HCT116 (cell line): Measurements from ENCODE around the gene CETP. TPM values are rescaled to one million over a fixed set of nuclear protein-coding genes. Genes with fewer than 3 reads are reported as not detected.

Experiments used
- ATAC-seq: fragments of 200-7000 bp; cut with Tn5 transposase; 2 replicates; pipeline ENCODE4 v1.9.1; 2020; ENCODE audit warnings: mild to moderate bottlenecking, moderate library complexity
- BruUV-seq: library from RNA; stranded (reverse); fragments of 400-500 nt; replicated peaks from 2 replicates; lab custom pipeline; 2021; lab: Mats Ljungman, UMichigan
- CTCF ChIA-PET: fragments of 300-600 bp; sonication (Branson Sonifier 250); formaldehyde crosslinking; loops from one replicate; lab custom pipeline; 2021; ENCODE audit warnings: antibody characterized with exemption; lab: Charles Lee
- POLR2A ChIA-PET: fragments of 300-600, 350-600 bp; sonication (Branson Sonifier 250); formaldehyde crosslinking; loops from one replicate; lab custom pipeline; 2021; ENCODE audit warnings: antibody characterized with exemption; lab: Charles Lee
- RAD21 ChIA-PET, 2 experiments: fragments of 300-600 bp; sonication (Branson Sonifier 250); formaldehyde crosslinking; loops; one replicate each; lab custom pipeline; 2023; ENCODE audit warnings: low total read pairs in 2 of 2; ENCODE audit not compliant: uncharacterized antibody in 2 of 2, unreplicated experiment in 2 of 2, low non-redundant PET in 1 of 2; lab: Charles Lee
- DNase-seq: peaks from one replicate; pipeline ENCODE4 v3.0.0-alpha.2; 2010; ENCODE audit warnings: low read depth, low spot score
- H2AFZ ChIP-seq: fragments of 200-600 bp; shearing (Covaris generic), sonication (generic); 2 replicates; pipeline ENCODE4 v1.6.1; 2017; ENCODE audit warnings: low read depth, mixed run types, mixed read lengths, antibody characterized with exemption, low read length; ENCODE audit not compliant: poor library complexity, severe bottlenecking
- H3K27ac ChIP-seq: 2 replicates; pipeline ENCODE4 v1.5.1; 2012; ENCODE audit warnings: low read depth, low read length
- H3K27me3 ChIP-seq: fragments of 200-600 bp; sonication (generic); 2 replicates; pipeline ENCODE4 v1.6.1; 2016; ENCODE audit warnings: mixed run types, low read length, mixed read lengths; ENCODE audit not compliant: insufficient read depth
- H3K36me3 ChIP-seq, 2 experiments: fragments of 200-500 bp in 1 of 2; fragments of 200-600 bp in 1 of 2; sonication (Bioruptor generic) in 1 of 2; sonication (generic) in 1 of 2; 2 replicates each; pipeline versions ENCODE4 v1.5.1 to v1.6.1; 2014 to 2016; ENCODE audit warnings: low read length in 2 of 2, inconsistent platforms in 1 of 2, mixed read lengths in 1 of 2, mixed run types in 1 of 2; ENCODE audit not compliant: insufficient read depth in 2 of 2, control insufficient read depth in 1 of 2
- H3K4me1 ChIP-seq, 2 experiments: fragments of 200-600 bp in 1 of 2; sonication (generic) in 1 of 2; 2 replicates each; pipeline versions ENCODE4 v1.5.1 to v1.6.1; 2012 to 2017; ENCODE audit warnings: low read length in 2 of 2, inconsistent platforms in 1 of 2, mild to moderate bottlenecking in 1 of 2, mixed read lengths in 1 of 2, mixed run types in 1 of 2, moderate library complexity in 1 of 2; ENCODE audit not compliant: insufficient read depth in 2 of 2, control insufficient read depth in 1 of 2
- H3K4me2 ChIP-seq: fragments of 200-600 bp; sonication (generic); 2 replicates; pipeline ENCODE4 v1.6.1; 2017; ENCODE audit warnings: mixed run types, low read length, mixed read lengths
- H3K4me3 ChIP-seq, 2 experiments: fragments of 200-600 bp in 1 of 2; sonication (generic) in 1 of 2; replicated peaks in 1 of 2; 2 replicates each; pipeline ENCODE4 v1.5.1; 2011 to 2016; ENCODE audit warnings: low read length in 2 of 2, control low read depth in 1 of 2, low read depth in 1 of 2, mild to moderate bottlenecking in 1 of 2, mixed read lengths in 1 of 2, mixed run types in 1 of 2
- H3K79me2 ChIP-seq: fragments of 200-600 bp; sonication (generic); 2 replicates; pipeline ENCODE4 v1.6.1; 2017; ENCODE audit warnings: mild to moderate bottlenecking, mixed run types, low read length, moderate library complexity, mixed read lengths; ENCODE audit not compliant: insufficient read depth
- H3K9ac ChIP-seq: fragments of 200-600 bp; sonication (generic); 2 replicates; pipeline ENCODE4 v1.6.1; 2016; ENCODE audit warnings: low read length, mixed read lengths
- H3K9me2 ChIP-seq: fragments of 200-600 bp; sonication (generic), shearing (Covaris generic); 2 replicates; pipeline ENCODE4 v1.6.1; 2017; ENCODE audit warnings: mixed run types, mild to moderate bottlenecking, moderate library complexity; ENCODE audit not compliant: insufficient read depth
- H3K9me3 ChIP-seq, 2 experiments: fragments of 200-500 bp in 1 of 2; fragments of 200-600 bp in 1 of 2; sonication (Bioruptor generic) in 1 of 2; sonication (generic) in 1 of 2; 2 replicates each; pipeline ENCODE4 v1.6.1; 2014 to 2017; ENCODE audit warnings: low read length in 2 of 2, mixed read lengths in 2 of 2, inconsistent platforms in 1 of 2, low read depth in 1 of 2, mild to moderate bottlenecking in 1 of 2, mixed run types in 1 of 2, moderate library complexity in 1 of 2; ENCODE audit not compliant: control insufficient read depth in 1 of 2, insufficient read depth in 1 of 2
- H4K20me1 ChIP-seq: fragments of 200-600 bp; sonication (generic), shearing (Covaris generic); 2 replicates; pipeline ENCODE4 v1.6.1; 2017; ENCODE audit warnings: mixed run types, mild to moderate bottlenecking, moderate library complexity; ENCODE audit not compliant: insufficient read depth
- CBX3 ChIP-seq: IDR thresholded peaks from 2 replicates; pipeline ENCODE4 v1.6.1; 2012; ENCODE audit warnings: low read depth
- ELF1 ChIP-seq: IDR thresholded peaks from 2 replicates; pipeline ENCODE4 v1.6.1; 2012; ENCODE audit warnings: low read depth, borderline replicate concordance
- EZH2phosphoT487 ChIP-seq: fragments of 200-600 bp; IDR thresholded peaks from 2 replicates; pipeline ENCODE4 v1.6.1; 2018; ENCODE audit warnings: antibody characterized with exemption, borderline replicate concordance
- JUND ChIP-seq: IDR thresholded peaks from 2 replicates; pipeline ENCODE4 v1.6.1; 2012
- POLR2A ChIP-seq: IDR thresholded peaks from 2 replicates; pipeline ENCODE4 v1.7.0; 2011; ENCODE audit warnings: borderline replicate concordance; ENCODE audit not compliant: insufficient read depth, insufficient read length; ENCODE audit errors: extremely low read depth
- POLR2AphosphoS5 ChIP-seq: IDR thresholded peaks from 2 replicates; pipeline ENCODE4 v1.6.1; 2011; ENCODE audit warnings: mild to moderate bottlenecking, low read depth, low read length, moderate library complexity
- REST ChIP-seq: IDR thresholded peaks from 2 replicates; pipeline ENCODE4 v1.6.1; 2012; ENCODE audit warnings: low read depth
- SRF ChIP-seq: IDR thresholded peaks from 2 replicates; pipeline ENCODE4 v1.6.1; 2012; ENCODE audit warnings: low read depth
- YY1 ChIP-seq: IDR thresholded peaks from 2 replicates; pipeline ENCODE4 v1.6.1; 2011; ENCODE audit warnings: low read length, low read depth, moderate library complexity, mild to moderate bottlenecking; ENCODE audit not compliant: insufficient replicate concordance; ENCODE audit errors: extremely low read depth
- ZFX ChIP-seq: fragments of 450-650 bp; IDR thresholded peaks from 2 replicates; pipeline ENCODE4 v1.6.1; 2017
- ZNF274 ChIP-seq: fragments of 200-500 bp; sonication (Bioruptor generic); IDR thresholded peaks from 2 replicates; pipeline ENCODE4 v1.6.1; 2014; ENCODE audit warnings: mild to moderate bottlenecking, low read depth, low read length, inconsistent platforms
- intact Hi-C: fragments of 100-400 bp; cut with micrococcal nuclease; formaldehyde crosslinking; loops from 2 replicates; pipeline ENCODE4 v1.10.0; 2022
- total RNA-seq: library from RNA; stranded (reverse); gene quantifications from one replicate; pipeline ENCODE4 v1.2.1, GENCODE V29; 2021; ENCODE audit not compliant: unreplicated experiment

Gene CETP
- total RNA-seq, 1 experiment from 2014 or later: not detected

GRCh38 chr16:56916571-56917403 lies 45.0 kb upstream of the CETP start:
- Histone ChIP-seq H3K4me3 (no peak overlapping the region), H3K27ac (no peak overlapping the region)
- no peak for ATAC-seq
- no peak for TF ChIP-seq ELF1
- TF ChIP-seq CBX3: no peak
- no peak for TF ChIP-seq JUND
- TF ChIP-seq POLR2A: no peak
- TF ChIP-seq ZFX: no peak
- TF ChIP-seq SRF: no peak
- TF ChIP-seq POLR2AphosphoS5: no peak
- no peak for TF ChIP-seq EZH2phosphoT487
- TF ChIP-seq YY1: no peak
- no peak for TF ChIP-seq REST
- TF ChIP-seq ZNF274: no peak
- TF ChIP-seq, all 23 proteins: peak for 0
- H3K4me2 ChIP-seq: no peak overlapping the region
- H3K9ac ChIP-seq: no peak overlapping the region
- H2AFZ ChIP-seq: no peak overlapping the region
- no TSS peak for BruUV-seq
- H3K27me3 ChIP-seq: 0 out of 2 replicates have a peak, but pooled peaks cover 7% of the 10 kb centered on the region
- ChIA-PET RAD21 (no interaction called here), POLR2A (no interaction called here), CTCF (no interaction called here)
- H4K20me1 ChIP-seq: no peaks in the 10 kb centered on the region
- no peaks in the 10 kb centered on the region for H3K4me1 ChIP-seq
- no peaks in the 10 kb centered on the region for H3K36me3 ChIP-seq
- no peaks in the 10 kb centered on the region for H3K9me3 ChIP-seq
- no peak for DNase-seq
- no peaks in the 10 kb centered on the region for H3K9me2 ChIP-seq
- H3K79me2 ChIP-seq: no peaks in the 10 kb centered on the region
- intact Hi-C loops: no loop called here
